ENCODE results near the gene STRAP. TPM values are rescaled to one million over a fixed set of nuclear protein-coding genes. Genes with fewer than 3 reads are reported as not detected.

The STRAP gene
- total and polyA plus RNA-seq, 4 donors, result 64.1 to 238 (median 145) TPM

DNA sequence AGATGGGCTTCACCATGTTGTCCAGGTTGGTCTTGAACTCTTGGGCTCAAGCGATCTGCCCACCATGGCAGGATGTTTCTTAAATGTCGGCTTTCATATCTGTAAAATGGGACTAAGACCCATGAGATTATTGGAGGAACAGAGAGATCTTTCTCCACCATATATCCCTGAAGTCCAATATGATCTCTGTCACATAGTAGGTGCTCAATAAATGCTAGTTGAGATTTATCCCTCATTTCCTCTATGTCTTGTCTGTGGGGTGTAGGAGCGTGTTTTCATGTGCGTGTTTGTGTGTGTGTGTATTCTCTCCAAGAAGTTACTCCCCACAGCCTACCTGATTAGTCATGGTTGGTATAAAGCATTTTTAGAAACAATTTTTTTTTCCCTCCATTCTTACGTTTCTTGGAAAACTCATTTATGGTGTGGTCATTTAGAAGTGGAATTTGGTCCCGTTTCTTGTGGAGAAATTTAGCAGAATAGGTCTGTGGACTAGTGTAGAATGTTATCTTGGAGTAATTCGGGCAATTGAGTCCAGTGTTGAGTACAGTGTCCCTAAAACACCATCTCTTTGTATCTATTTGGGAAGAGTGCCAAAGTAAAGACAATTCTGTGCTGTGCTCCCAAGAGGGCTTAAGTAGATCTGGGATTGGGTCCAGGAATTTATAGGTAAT is 4.3 kb downstream of the STRAP start:
- Histone ChIP-seq H3K4me3 (ENCODE audit: low read depth, low read length) (no peak overlapping the region), H3K36me3 (ENCODE audit: control insufficient read depth, insufficient read depth, low read length) (peaks cover 5% of the 10 kb centered on the region), H3K27me3 (ENCODE audit: control insufficient read depth, insufficient read depth, low read length) (no peaks in the 10 kb centered on the region), H3K4me1 (ENCODE audit: control insufficient read depth, insufficient read depth, low read length) (no peaks in the 10 kb centered on the region), H3K27ac (ENCODE audit: low read depth, low read length) (no peak overlapping the region), H3K9me3 (ENCODE audit: control insufficient read depth, insufficient read depth, low read length) (no peaks in the 10 kb centered on the region)
- DNase-seq (ENCODE audit: low read depth in 4 of 6, low spot score in 6 of 6), result peak in 2 of 6 donors; percentile 45 to 66
- WGBS (ENCODE audit: insufficient coverage), result no CpG with 5 or more reads among the region's 7 CpGs

DNA sequence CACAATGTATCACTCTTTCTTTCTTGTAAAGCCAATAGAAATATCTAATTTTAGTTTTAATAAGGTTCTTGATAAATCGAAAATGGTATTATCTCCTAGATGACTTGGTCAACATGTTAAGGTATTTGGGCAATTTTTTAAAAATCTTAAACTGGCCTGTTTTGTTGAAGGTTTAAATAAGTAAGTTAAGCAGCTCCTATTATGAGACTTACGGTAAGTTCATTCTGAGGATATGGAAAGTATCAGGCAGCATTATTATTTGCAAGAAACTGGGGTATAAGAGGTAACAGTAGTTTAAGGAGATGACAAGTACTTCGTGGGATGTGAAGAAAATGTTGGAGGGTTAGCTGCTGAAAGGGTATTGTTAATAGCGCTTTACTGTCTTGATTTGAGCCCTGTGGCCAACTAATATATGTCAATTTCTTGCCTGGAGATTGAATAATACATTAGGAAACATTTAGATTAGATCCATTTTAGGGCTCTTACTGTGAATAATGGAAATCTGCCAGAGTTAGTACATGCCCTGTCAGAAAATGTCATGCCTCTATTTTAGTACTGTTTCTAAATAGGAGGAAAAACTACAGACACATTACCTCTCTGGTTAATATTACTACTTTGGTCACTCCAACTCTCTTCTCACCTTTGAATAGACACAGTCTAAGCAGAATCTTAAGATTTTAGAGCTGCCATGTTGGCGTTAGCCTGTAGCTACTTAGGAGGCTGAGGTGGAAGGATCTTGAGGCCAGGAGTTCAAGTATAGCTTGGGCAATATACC is 5.0 kb downstream of the STRAP start:
- Histone ChIP-seq H3K4me3 (ENCODE audit: low read depth, low read length) (no peak overlapping the region), H3K9me3 (ENCODE audit: control insufficient read depth, insufficient read depth, low read length) (no peaks in the 10 kb centered on the region), H3K4me1 (ENCODE audit: control insufficient read depth, insufficient read depth, low read length) (no peaks in the 10 kb centered on the region), H3K36me3 (ENCODE audit: control insufficient read depth, insufficient read depth, low read length) (peaks cover 8% of the 10 kb centered on the region), H3K27ac (ENCODE audit: low read depth, low read length) (no peak overlapping the region), H3K27me3 (ENCODE audit: control insufficient read depth, insufficient read depth, low read length) (no peaks in the 10 kb centered on the region)
- DNase-seq (ENCODE audit: low read depth in 4 of 6, low spot score in 6 of 6), result no peak
- WGBS (ENCODE audit: insufficient coverage), result 79% methylated on average over 2 of the region's 5 CpGs

DNA sequence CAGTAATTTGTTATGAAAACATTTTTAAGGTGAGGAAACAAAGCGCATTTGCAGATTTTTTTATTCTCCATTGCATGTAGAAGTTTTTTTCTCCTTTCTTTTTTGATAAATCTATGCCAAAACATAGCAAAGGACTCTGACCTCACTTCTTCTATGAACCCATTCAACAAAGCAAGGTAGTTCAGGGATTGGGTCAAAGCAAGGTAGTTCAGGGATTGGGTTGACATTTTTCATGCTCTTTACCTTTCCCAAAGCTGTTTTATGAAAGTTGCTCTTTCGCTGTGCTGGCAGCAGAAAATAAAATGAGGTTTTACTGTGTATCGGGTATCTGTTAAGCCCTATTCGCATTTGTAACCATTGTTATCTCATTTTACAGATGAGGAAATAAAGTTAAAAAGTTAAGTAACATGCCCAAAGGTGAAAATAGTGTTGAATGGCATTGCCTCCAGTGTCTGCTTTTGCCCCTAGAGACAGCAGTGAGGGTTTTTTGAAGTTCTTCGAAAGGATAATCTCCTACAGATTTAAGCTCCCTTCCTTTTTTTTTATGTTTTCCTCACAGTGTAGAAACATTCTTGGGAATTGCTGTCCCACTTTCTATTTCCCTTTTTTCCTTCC is 10.6 kb downstream of the STRAP start:
- H3K36me3 ChIP-seq (ENCODE audit: control insufficient read depth, insufficient read depth, low read length), result peaks cover 20% of the 10 kb centered on the region
- H3K4me3 ChIP-seq (ENCODE audit: low read depth, low read length), result no peak overlapping the region
- no peak for DNase-seq (ENCODE audit: low read depth in 4 of 6, low spot score in 6 of 6)
- H3K27ac ChIP-seq (ENCODE audit: low read depth, low read length), result no peak overlapping the region
- H3K27me3 ChIP-seq (ENCODE audit: control insufficient read depth, insufficient read depth, low read length), result no peaks in the 10 kb centered on the region
- H3K4me1 ChIP-seq (ENCODE audit: control insufficient read depth, insufficient read depth, low read length), result no peaks in the 10 kb centered on the region
- WGBS (ENCODE audit: insufficient coverage), result no CpG with 5 or more reads among the region's 5 CpGs
- no peaks in the 10 kb centered on the region for H3K9me3 ChIP-seq (ENCODE audit: control insufficient read depth, insufficient read depth, low read length)

DNA sequence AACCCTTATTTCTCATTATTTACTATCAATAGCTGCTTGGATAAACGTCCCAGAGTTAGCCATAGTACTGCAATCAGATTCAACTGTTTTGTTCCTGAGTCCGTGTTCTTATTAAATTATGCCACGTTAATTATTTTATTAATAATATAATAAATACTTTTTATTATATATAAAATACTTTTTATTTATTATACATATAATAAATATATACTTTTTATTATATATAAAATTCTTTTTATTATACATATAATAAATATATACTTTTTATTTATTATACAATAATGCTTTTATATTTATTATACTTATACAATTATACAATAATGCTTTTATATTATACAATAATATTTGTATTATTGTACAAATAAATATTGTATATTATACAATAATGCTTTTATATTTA is 11.1 kb downstream of the STRAP start:
- H3K4me1 ChIP-seq (ENCODE audit: control insufficient read depth, insufficient read depth, low read length), result no peaks in the 10 kb centered on the region
- no peak overlapping the region for H3K4me3 ChIP-seq (ENCODE audit: low read depth, low read length)
- WGBS (ENCODE audit: insufficient coverage), result no CpG with 5 or more reads among the region's 3 CpGs
- no peaks in the 10 kb centered on the region for H3K9me3 ChIP-seq (ENCODE audit: control insufficient read depth, insufficient read depth, low read length)
- DNase-seq (ENCODE audit: low read depth in 4 of 6, low spot score in 6 of 6), result no peak
- H3K27me3 ChIP-seq (ENCODE audit: control insufficient read depth, insufficient read depth, low read length), result no peaks in the 10 kb centered on the region
- H3K36me3 ChIP-seq (ENCODE audit: control insufficient read depth, insufficient read depth, low read length), result peaks cover 20% of the 10 kb centered on the region
- H3K27ac ChIP-seq (ENCODE audit: low read depth, low read length), result no peak overlapping the region

DNA sequence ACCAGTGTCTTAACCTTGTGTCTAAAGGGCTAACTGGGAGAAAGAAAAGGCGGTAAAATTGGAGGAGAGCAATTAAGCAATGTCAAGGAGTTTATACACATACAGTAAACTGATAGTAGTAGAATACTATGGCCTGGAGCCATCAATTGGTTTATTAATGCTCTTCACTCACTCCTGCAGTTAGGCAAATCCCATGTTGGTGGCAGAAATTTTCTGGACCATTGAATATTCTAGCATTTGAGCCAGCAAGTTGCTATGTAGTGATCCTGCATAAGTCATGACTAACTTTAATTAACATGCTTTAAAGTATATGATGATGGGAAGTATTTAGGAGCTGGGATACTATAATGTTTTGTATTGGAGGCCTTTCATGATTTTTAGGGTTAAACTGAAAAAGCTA is 14.7 kb downstream of the STRAP start:
- H3K4me1 ChIP-seq (ENCODE audit: control insufficient read depth, insufficient read depth, low read length), result no peaks in the 10 kb centered on the region
- WGBS (ENCODE audit: insufficient coverage), result no CpG with 5 or more reads among the region's 1 CpG
- no peak overlapping the region for H3K4me3 ChIP-seq (ENCODE audit: low read depth, low read length)
- no peak for DNase-seq (ENCODE audit: low read depth in 4 of 6, low spot score in 6 of 6)
- no peaks in the 10 kb centered on the region for H3K27me3 ChIP-seq (ENCODE audit: control insufficient read depth, insufficient read depth, low read length)
- H3K9me3 ChIP-seq (ENCODE audit: control insufficient read depth, insufficient read depth, low read length), result no peaks in the 10 kb centered on the region
- H3K27ac ChIP-seq (ENCODE audit: low read depth, low read length), result no peak overlapping the region
- H3K36me3 ChIP-seq (ENCODE audit: control insufficient read depth, insufficient read depth, low read length), result peaks cover 23% of the 10 kb centered on the region

DNA sequence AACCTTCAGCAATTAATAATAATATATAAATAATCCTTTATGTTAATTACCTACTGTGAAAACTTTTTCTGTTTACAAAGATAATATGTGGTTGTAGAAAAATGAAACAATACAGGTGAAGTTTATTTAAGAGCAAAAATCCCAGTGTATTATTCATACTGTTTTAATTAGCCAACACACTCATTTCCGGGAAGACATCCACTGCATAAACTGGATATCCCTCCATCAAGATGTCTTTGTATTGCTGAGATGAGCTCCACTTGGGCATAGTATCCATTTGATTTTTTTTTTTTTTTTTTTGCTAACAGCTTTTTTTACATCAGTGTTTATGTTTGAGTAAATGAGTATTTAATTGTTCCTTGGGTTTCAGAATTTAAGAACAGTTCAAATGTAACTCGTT is 15.2 kb downstream of the STRAP start:
- Histone ChIP-seq H3K9me3 (ENCODE audit: control insufficient read depth, insufficient read depth, low read length) (no peaks in the 10 kb centered on the region), H3K4me1 (ENCODE audit: control insufficient read depth, insufficient read depth, low read length) (no peaks in the 10 kb centered on the region), H3K27me3 (ENCODE audit: control insufficient read depth, insufficient read depth, low read length) (no peaks in the 10 kb centered on the region), H3K36me3 (ENCODE audit: control insufficient read depth, insufficient read depth, low read length) (peaks cover 27% of the 10 kb centered on the region), H3K4me3 (ENCODE audit: low read depth, low read length) (no peak overlapping the region), H3K27ac (ENCODE audit: low read depth, low read length) (no peak overlapping the region)
- no CpG with 5 or more reads among the region's 2 CpGs for WGBS (ENCODE audit: insufficient coverage)
- no peak for DNase-seq (ENCODE audit: low read depth in 4 of 6, low spot score in 6 of 6)

DNA sequence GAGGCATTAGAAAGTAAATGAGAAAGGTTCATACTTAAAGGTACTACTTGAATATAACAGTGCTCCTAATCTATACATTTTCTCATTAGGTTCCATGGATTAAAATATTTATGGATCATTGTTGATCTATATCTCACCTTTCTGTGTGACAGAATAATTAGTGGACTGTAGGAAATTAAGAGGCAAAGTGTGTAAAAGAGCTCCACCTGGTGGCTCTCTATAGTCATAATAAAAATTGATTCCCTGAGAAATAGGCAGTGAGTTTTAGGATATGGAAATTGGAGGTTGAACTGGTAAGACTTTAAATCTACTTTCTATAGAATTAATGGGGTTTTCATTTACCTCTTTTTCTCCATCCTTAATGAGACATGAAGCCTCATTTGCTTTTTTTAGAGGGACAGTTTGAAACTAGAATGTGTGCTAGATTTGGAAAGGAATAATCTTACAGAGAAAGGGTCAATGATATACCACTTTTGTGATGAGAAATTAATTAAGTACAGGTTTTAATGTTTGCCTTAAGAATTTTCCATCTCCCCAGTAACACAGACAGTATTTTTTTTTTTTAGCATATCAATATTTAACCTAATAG is 17.2 kb downstream of the STRAP start:
- Histone ChIP-seq H3K4me1 (ENCODE audit: control insufficient read depth, insufficient read depth, low read length) (no peaks in the 10 kb centered on the region), H3K27me3 (ENCODE audit: control insufficient read depth, insufficient read depth, low read length) (no peaks in the 10 kb centered on the region), H3K36me3 (ENCODE audit: control insufficient read depth, insufficient read depth, low read length) (peaks cover 23% of the 10 kb centered on the region), H3K27ac (ENCODE audit: low read depth, low read length) (no peak overlapping the region), H3K9me3 (ENCODE audit: control insufficient read depth, insufficient read depth, low read length) (no peaks in the 10 kb centered on the region), H3K4me3 (ENCODE audit: low read depth, low read length) (no peak overlapping the region)
- DNase-seq (ENCODE audit: low read depth in 4 of 6, low spot score in 6 of 6), result peak in 2 of 6 donors; percentile 51 to 73

DNA sequence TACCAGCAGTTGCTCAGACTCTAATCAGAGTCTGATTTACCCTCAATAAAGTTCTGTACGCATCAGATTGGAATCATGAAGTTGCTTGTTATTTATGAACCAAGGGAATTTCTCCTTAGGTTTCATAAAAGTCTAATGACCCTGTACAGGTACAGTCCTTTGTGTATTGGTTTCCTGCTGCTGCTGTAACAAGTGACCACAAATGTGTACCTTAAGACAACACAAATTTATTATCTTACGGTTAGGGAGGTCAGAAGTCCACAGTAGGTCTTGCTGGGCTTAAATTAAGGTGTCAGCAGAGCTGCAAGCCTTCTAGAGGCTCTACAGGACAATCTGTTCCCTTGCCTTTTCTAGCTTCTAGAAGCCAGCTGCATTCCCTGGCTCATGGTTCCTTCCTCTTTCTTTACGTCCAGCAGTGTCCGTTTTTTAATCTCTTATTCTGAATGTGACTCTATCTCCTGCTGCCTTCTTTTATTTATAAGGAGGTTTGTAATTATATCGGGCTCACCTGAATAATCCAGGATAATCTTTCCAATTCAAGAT is 22.3 kb downstream of the STRAP start:
- H3K27me3 ChIP-seq (ENCODE audit: control insufficient read depth, insufficient read depth, low read length), result no peaks in the 10 kb centered on the region
- no peak for DNase-seq (ENCODE audit: low read depth in 4 of 6, low spot score in 6 of 6)
- WGBS (ENCODE audit: insufficient coverage), result 86% methylated on average over 1 of the region's 5 CpGs
- H3K4me1 ChIP-seq (ENCODE audit: control insufficient read depth, insufficient read depth, low read length), result no peaks in the 10 kb centered on the region
- no peak overlapping the region for H3K4me3 ChIP-seq (ENCODE audit: low read depth, low read length)
- no peak overlapping the region for H3K27ac ChIP-seq (ENCODE audit: low read depth, low read length)
- peaks cover 15% of the 10 kb centered on the region for H3K36me3 ChIP-seq (ENCODE audit: control insufficient read depth, insufficient read depth, low read length)
- no peaks in the 10 kb centered on the region for H3K9me3 ChIP-seq (ENCODE audit: control insufficient read depth, insufficient read depth, low read length)

DNA sequence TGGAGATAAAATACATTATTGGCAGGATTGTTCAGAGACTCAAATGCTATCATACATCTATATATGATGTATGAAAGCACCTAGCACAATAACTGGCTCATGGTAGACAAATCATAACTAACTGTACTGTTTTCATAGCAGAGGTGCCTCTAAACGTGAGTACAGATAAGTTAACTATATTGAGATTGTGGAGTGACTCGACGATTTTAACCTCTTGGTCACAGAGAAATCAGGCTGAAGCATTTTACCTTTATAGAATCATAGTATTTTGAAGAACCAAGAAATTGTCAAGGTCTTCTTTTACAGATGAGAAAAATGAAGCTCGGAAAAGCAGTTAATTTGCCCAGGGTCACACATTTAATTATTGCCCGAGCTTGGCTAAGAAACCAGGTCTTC is 28.3 kb downstream of the STRAP start:
- Histone ChIP-seq H3K27ac (ENCODE audit: low read depth, low read length) (no peak overlapping the region), H3K9me3 (ENCODE audit: control insufficient read depth, insufficient read depth, low read length) (no peaks in the 10 kb centered on the region), H3K4me1 (ENCODE audit: control insufficient read depth, insufficient read depth, low read length) (no peaks in the 10 kb centered on the region), H3K27me3 (ENCODE audit: control insufficient read depth, insufficient read depth, low read length) (no peaks in the 10 kb centered on the region), H3K36me3 (ENCODE audit: control insufficient read depth, insufficient read depth, low read length) (no peaks in the 10 kb centered on the region), H3K4me3 (ENCODE audit: low read depth, low read length) (peak overlapping the region; percentile 76)
- WGBS (ENCODE audit: insufficient coverage), result no CpG with 5 or more reads among the region's 5 CpGs
- DNase-seq (ENCODE audit: low read depth in 4 of 6, low spot score in 6 of 6), result no peak

Data from spinal cord (tissue), 10 donors.